ENCODE measurements around the gene SLC35A4. TPM values are rescaled to one million over a fixed set of nuclear protein-coding genes. Genes with fewer than 3 reads are reported as not detected.
A peak's percentile ranks its signal among the peaks of the same experiment; 100 is the strongest.

The SLC35A4 gene
- total RNA-seq, 2 experiments from 2014 or later, result 16.9 to 17.8 TPM

DNA sequence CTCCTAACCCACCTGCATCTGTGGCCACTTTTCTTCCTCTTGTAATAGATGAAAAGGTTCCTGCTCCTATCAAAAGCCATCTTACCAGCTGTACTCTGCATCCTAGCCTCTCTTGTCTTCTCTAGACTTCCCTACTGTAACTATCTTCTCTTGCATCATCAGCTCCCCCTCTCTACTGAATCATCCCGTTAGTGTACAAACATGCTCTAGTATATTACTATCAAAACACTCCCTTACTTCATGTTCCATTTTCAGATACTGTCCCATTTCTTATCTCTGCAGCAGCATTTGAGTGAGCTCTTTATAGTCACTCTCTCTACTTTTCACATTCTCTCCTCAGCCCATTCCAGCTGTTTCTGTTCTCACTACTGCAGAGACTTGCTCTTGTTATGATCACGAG is 10.2 kb upstream of the SLC35A4 start:
- peak overlapping the region; percentile 0 for H3K4me3 Mint-ChIP-seq
- Histone ChIP-seq H3K9me3 (ENCODE audit: control insufficient read depth in 1 of 2, insufficient read depth in 1 of 2, low read length in 2 of 2) (no peaks in the 10 kb centered on the region), H3K36me3 (ENCODE audit: insufficient read depth, low read length) (peaks cover 34% of the 10 kb centered on the region), H3K4me3 (ENCODE audit: low read length) (no peak overlapping the region), H3K27ac (ENCODE audit: low read depth in 1 of 2, low read length in 2 of 2) (no peak overlapping the region), H3K27me3 (ENCODE audit: control insufficient read depth in 1 of 2, insufficient read depth in 2 of 2, low read length in 2 of 2) (no peaks in the 10 kb centered on the region), H3K4me1 (ENCODE audit: insufficient read depth, low read length) (peaks cover 31% of the 10 kb centered on the region)
- H3K27ac Mint-ChIP-seq, result peak overlapping the region; percentile 81
- no peaks in the 10 kb centered on the region for H3K27me3 Mint-ChIP-seq
- DNase-seq, result no peak
- no peak for ATAC-seq (ENCODE audit: poor library complexity)
- no peaks in the 10 kb centered on the region for H3K9me3 Mint-ChIP-seq
- ChIA-PET CTCF (interaction anchor here (1.0 kb wide), 1 partner anchor 78 kb away, joined by 3 read pairs; the partner anchor contains the start of gene CD14), POLR2A (interaction anchor here (0.6 to 0.7 kb wide), 2 partner anchors 93 to 843 kb away, joined by 3 to 4 read pairs; partner anchors contain the start of genes IK and NDUFA2)
- H3K36me3 Mint-ChIP-seq (ENCODE audit: low read depth), result peaks cover 55% of the 10 kb centered on the region
- TF ChIP-seq, protein P1, sequence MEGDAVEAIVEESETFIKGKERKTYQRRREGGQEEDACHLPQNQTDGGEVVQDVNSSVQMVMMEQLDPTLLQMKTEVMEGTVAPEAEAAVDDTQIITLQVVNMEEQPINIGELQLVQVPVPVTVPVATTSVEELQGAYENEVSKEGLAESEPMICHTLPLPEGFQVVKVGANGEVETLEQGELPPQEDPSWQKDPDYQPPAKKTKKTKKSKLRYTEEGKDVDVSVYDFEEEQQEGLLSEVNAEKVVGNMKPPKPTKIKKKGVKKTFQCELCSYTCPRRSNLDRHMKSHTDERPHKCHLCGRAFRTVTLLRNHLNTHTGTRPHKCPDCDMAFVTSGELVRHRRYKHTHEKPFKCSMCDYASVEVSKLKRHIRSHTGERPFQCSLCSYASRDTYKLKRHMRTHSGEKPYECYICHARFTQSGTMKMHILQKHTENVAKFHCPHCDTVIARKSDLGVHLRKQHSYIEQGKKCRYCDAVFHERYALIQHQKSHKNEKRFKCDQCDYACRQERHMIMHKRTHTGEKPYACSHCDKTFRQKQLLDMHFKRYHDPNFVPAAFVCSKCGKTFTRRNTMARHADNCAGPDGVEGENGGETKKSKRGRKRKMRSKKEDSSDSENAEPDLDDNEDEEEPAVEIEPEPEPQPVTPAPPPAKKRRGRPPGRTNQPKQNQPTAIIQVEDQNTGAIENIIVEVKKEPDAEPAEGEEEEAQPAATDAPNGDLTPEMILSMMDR (IDR thresholded peaks at IDR 0.05), result no peak
- intact Hi-C loops (cut with DNase I, micrococcal nuclease), result loop anchor here in 1 of 2 experiments (5.0 kb wide), 1 partner anchor 158 kb away; no protein-coding TSS in a partner anchor
- H3K4me1 Mint-ChIP-seq (ENCODE audit: low read depth), result peaks cover 66% of the 10 kb centered on the region

DNA sequence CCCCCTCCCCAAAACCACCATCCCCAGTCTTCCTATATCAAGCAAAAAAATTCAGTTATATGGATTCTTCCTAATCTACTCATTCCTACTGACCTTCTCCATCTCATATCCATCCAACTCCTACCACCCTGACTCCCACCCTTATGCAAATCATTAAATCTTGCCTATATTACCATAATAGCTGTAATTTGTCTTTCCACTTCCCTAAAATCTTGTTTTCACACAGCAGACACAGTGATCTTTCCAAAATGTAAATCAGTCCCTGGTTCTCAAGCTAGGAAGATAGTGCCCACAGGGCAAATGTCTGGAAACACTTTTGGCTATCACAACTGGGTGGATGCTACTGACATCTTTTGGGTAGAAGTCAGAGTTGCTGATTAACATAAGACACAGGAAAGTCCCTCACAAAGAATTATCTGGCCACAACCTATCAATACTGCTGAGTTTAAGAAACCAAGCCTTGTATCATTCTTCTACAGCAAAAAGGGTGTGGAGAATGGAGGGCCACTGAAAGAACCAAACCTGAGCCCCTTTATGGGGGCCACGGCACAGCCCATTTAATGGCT is 8.8 kb upstream of the SLC35A4 start:
- Mint-ChIP-seq H3K27me3 (no peaks in the 10 kb centered on the region), H3K4me3 (peak overlapping the region; percentile 92), H3K4me1 (ENCODE audit: low read depth) (peaks cover 57% of the 10 kb centered on the region), H3K36me3 (ENCODE audit: low read depth) (peaks cover 49% of the 10 kb centered on the region), H3K27ac (peak overlapping the region; percentile 81), H3K9me3 (no peaks in the 10 kb centered on the region)
- Histone ChIP-seq H3K27ac (ENCODE audit: low read depth in 1 of 2, low read length in 2 of 2) (peak overlapping the region; percentile 16 to 94), H3K27me3 (ENCODE audit: control insufficient read depth in 1 of 2, insufficient read depth in 2 of 2, low read length in 2 of 2) (no peaks in the 10 kb centered on the region), H3K4me3 (ENCODE audit: low read length) (peak overlapping the region; percentile 89), H3K36me3 (ENCODE audit: insufficient read depth, low read length) (peaks cover 26% of the 10 kb centered on the region), H3K9me3 (ENCODE audit: control insufficient read depth in 1 of 2, insufficient read depth in 1 of 2, low read length in 2 of 2) (no peaks in the 10 kb centered on the region), H3K4me1 (ENCODE audit: insufficient read depth, low read length) (peaks cover 27% of the 10 kb centered on the region)
- POLR2A ChIA-PET, result interaction anchor here (0.6 to 1.5 kb wide), 4 partner anchors 9 to 170 kb away, joined by 3 to 9 read pairs (median 4); partner anchors contain the start of genes ANKHD1, EIF4EBP3, IK and NDUFA2
- intact Hi-C loops (cut with DNase I, micrococcal nuclease), result no loop called here
- TF ChIP-seq, protein P1 (IDR thresholded peaks at IDR 0.05), result no peak
- DNase-seq (no peak), ATAC-seq (ENCODE audit: poor library complexity) (no peak)
- CTCF ChIA-PET, result interaction anchor here (2.4 kb wide), 1 partner anchor 8 kb away, joined by 14 read pairs; the partner anchor contains the start of gene EIF4EBP3

GRCh38 chr5:140556438-140556837 is 8.2 kb upstream of the SLC35A4 start:
- Mint-ChIP-seq H3K9me3 (no peaks in the 10 kb centered on the region), H3K4me3 (peak overlapping the region; percentile 92), H3K27me3 (no peaks in the 10 kb centered on the region), H3K27ac (peak overlapping the region; percentile 81), H3K36me3 (ENCODE audit: low read depth) (peaks cover 47% of the 10 kb centered on the region), H3K4me1 (ENCODE audit: low read depth) (peaks cover 54% of the 10 kb centered on the region)
- peak overlapping the region; percentile 89 for H3K4me3 ChIP-seq (ENCODE audit: low read length)
- intact Hi-C loops (cut with DNase I, micrococcal nuclease), result no loop called here
- DNase-seq, result peak in 2 of 14 experiments; percentile 34 to 49
- peak; percentile 51 for ATAC-seq (ENCODE audit: poor library complexity)
- H3K9me3 ChIP-seq (ENCODE audit: control insufficient read depth in 1 of 2, insufficient read depth in 1 of 2, low read length in 2 of 2), result no peaks in the 10 kb centered on the region
- no peaks in the 10 kb centered on the region for H3K27me3 ChIP-seq (ENCODE audit: control insufficient read depth in 1 of 2, insufficient read depth in 2 of 2, low read length in 2 of 2)
- peaks cover 26% of the 10 kb centered on the region for H3K36me3 ChIP-seq (ENCODE audit: insufficient read depth, low read length)
- POLR2A ChIA-PET, result interaction anchor here (0.6 to 1.5 kb wide), 10 partner anchors 9 to 169 kb away, joined by 3 to 43 read pairs (median 4); partner anchors contain the start of genes ANKHD1, EIF4EBP3, IK and NDUFA2
- TF ChIP-seq, protein P1 (IDR thresholded peaks at IDR 0.05), result no peak
- CTCF ChIA-PET, result interaction anchor here (2.4 kb wide), 1 partner anchor 9 kb away, joined by 14 read pairs; the partner anchor contains the start of gene EIF4EBP3
- peaks cover 30% of the 10 kb centered on the region for H3K4me1 ChIP-seq (ENCODE audit: insufficient read depth, low read length)
- peak overlapping the region; percentile 90 to 94 for H3K27ac ChIP-seq (ENCODE audit: low read depth in 1 of 2, low read length in 2 of 2)
